Activated T-cell treated with anti-CD3 and anti-CD28 coated beads, Interleukin-2, amount 50 U/mL, for 24 hours (primary cell): ENCODE data around the gene ARFGAP2.
"Not testable (repeated sequence)": the region's sequence is repeated elsewhere in the genome, so short reads cannot be mapped to it uniquely, and the experiment has no call there.

Experiments used
- DNase-seq: peaks from one replicate; pipeline ENCODE4 v3.0.0-alpha.2; 2020
- H3K27ac Mint-ChIP-seq: 2 replicates; pipeline ENCODE4 v1.8.0; 2020; ENCODE audit warnings: mild to moderate bottlenecking, mixed read lengths
- H3K27me3 Mint-ChIP-seq: 2 replicates; pipeline ENCODE4 v1.8.0; 2020; ENCODE audit warnings: mixed read lengths
- H3K36me3 Mint-ChIP-seq: 2 replicates; pipeline ENCODE4 v1.8.0; 2020; ENCODE audit warnings: low read depth, mixed read lengths
- H3K4me1 Mint-ChIP-seq: 2 replicates; pipeline ENCODE4 v1.8.0; 2020; ENCODE audit warnings: low read depth, mixed read lengths
- H3K4me3 Mint-ChIP-seq: 2 replicates; pipeline ENCODE4 v1.8.0; 2020; ENCODE audit warnings: mild to moderate bottlenecking, moderate library complexity, mixed read lengths
- H3K9me3 Mint-ChIP-seq: 2 replicates; pipeline ENCODE4 v1.8.0; 2020; ENCODE audit warnings: mixed read lengths

Gene ARFGAP2

GRCh38 chr11:47176328-47177228, at the start of gene ARFGAP2:
ARFGAP2 (minus strand) TSS chr11:47176879; CDS start chr11:47176853, 26 bp downstream.
- Mint-ChIP-seq H3K27ac (peak within 1 kb of the TSS; percentile 100), H3K36me3 (peaks cover 50% of the 10 kb centered on the region), H3K9me3 (no peaks in the 10 kb centered on the region), H3K4me1 (peaks cover 48% of the 10 kb centered on the region), H3K4me3 (peak within 1 kb of the TSS; percentile 93), H3K27me3 (no peaks in the 10 kb centered on the region)
- DNase-seq: peak; percentile 96

GRCh38 chr11:47225552-47226400, 49.1 kb upstream of the ARFGAP2 start:
- H3K27me3 Mint-ChIP-seq: no peaks in the 10 kb centered on the region
- peak overlapping the region; percentile 55 for H3K4me3 Mint-ChIP-seq
- peaks cover 33% of the 10 kb centered on the region for H3K4me1 Mint-ChIP-seq
- no peak for DNase-seq
- H3K27ac Mint-ChIP-seq: peak overlapping the region; percentile 91
- peaks cover 84% of the 10 kb centered on the region for H3K36me3 Mint-ChIP-seq
- no peaks in the 10 kb centered on the region for H3K9me3 Mint-ChIP-seq

GRCh38 chr11:47222696-47223095, 46.0 kb upstream of the ARFGAP2 start:
- peak overlapping the region; percentile 57 for H3K27ac Mint-ChIP-seq

GRCh38 chr11:47220401-47220821, 43.7 kb upstream of the ARFGAP2 start:
- H3K27ac Mint-ChIP-seq: peak overlapping the region; percentile 88
- no peaks in the 10 kb centered on the region for H3K27me3 Mint-ChIP-seq
- H3K4me1 Mint-ChIP-seq: peaks cover 56% of the 10 kb centered on the region
- DNase-seq: no peak
- peaks cover 83% of the 10 kb centered on the region for H3K36me3 Mint-ChIP-seq
- no peaks in the 10 kb centered on the region for H3K9me3 Mint-ChIP-seq
- no peak overlapping the region for H3K4me3 Mint-ChIP-seq

More at GRCh38 chr11:47222696-47223095, 46.0 kb upstream of the ARFGAP2 start:
- DNase-seq: no peak
- no peaks in the 10 kb centered on the region for H3K9me3 Mint-ChIP-seq
- peaks cover 55% of the 10 kb centered on the region for H3K4me1 Mint-ChIP-seq
- H3K4me3 Mint-ChIP-seq: no peak overlapping the region
- no peaks in the 10 kb centered on the region for H3K27me3 Mint-ChIP-seq
- peaks cover 84% of the 10 kb centered on the region for H3K36me3 Mint-ChIP-seq

- H3K4me3 Mint-ChIP-seq: peak overlapping the region; percentile 97
- no peaks in the 10 kb centered on the region for H3K9me3 Mint-ChIP-seq
- H3K27me3 Mint-ChIP-seq: no peaks in the 10 kb centered on the region
- peak; percentile 82 for DNase-seq
- H3K4me1 Mint-ChIP-seq: peaks cover 50% of the 10 kb centered on the region
- peaks cover 62% of the 10 kb centered on the region for H3K36me3 Mint-ChIP-seq
- peak overlapping the region; percentile 100 for H3K27ac Mint-ChIP-seq
These were observed 39.6 kb upstream of the ARFGAP2 start for GRCh38 chr11:47216121-47216798.

- DNase-seq: no peak
- no peaks in the 10 kb centered on the region for H3K9me3 Mint-ChIP-seq
- peaks cover 56% of the 10 kb centered on the region for H3K36me3 Mint-ChIP-seq
- no peaks in the 10 kb centered on the region for H3K27me3 Mint-ChIP-seq
- peak overlapping the region; percentile 97 for H3K4me3 Mint-ChIP-seq
- peaks cover 48% of the 10 kb centered on the region for H3K4me1 Mint-ChIP-seq
- H3K27ac Mint-ChIP-seq: peak overlapping the region; percentile 100
These were observed 38.8 kb upstream of the ARFGAP2 start for GRCh38 chr11:47215366-47215910.

GRCh38 chr11:47213950-47214565, 37.4 kb upstream of the ARFGAP2 start:
- Mint-ChIP-seq H3K4me3 (peak overlapping the region; percentile 97), H3K27ac (peak overlapping the region; percentile 100)

GRCh38 chr11:47212938-47213337, 36.3 kb upstream of the ARFGAP2 start:
- no peak overlapping the region for H3K4me3 Mint-ChIP-seq
- DNase-seq: no peak

More at GRCh38 chr11:47213950-47214565, 37.4 kb upstream of the ARFGAP2 start:
- H3K4me1 Mint-ChIP-seq: peaks cover 40% of the 10 kb centered on the region
- H3K36me3 Mint-ChIP-seq: peaks cover 43% of the 10 kb centered on the region
- H3K9me3 Mint-ChIP-seq: no peaks in the 10 kb centered on the region
- no peaks in the 10 kb centered on the region for H3K27me3 Mint-ChIP-seq
- DNase-seq: peak; percentile 87

GRCh38 chr11:47208628-47209027, 31.9 kb upstream of the ARFGAP2 start:
- Mint-ChIP-seq H3K4me3 (no peak overlapping the region), H3K4me1 (peaks cover 6% of the 10 kb centered on the region), H3K9me3 (no peaks in the 10 kb centered on the region), H3K27ac (no peak overlapping the region), H3K36me3 (no peaks in the 10 kb centered on the region), H3K27me3 (no peaks in the 10 kb centered on the region)
- no peak for DNase-seq

More at GRCh38 chr11:47212938-47213337, 36.3 kb upstream of the ARFGAP2 start:
- Mint-ChIP-seq H3K27ac (no peak overlapping the region), H3K9me3 (no peaks in the 10 kb centered on the region), H3K4me1 (peaks cover 33% of the 10 kb centered on the region), H3K36me3 (peaks cover 32% of the 10 kb centered on the region), H3K27me3 (no peaks in the 10 kb centered on the region)

GRCh38 chr11:47208008-47208552, 31.4 kb upstream of the ARFGAP2 start:
- not testable (repeated sequence) for H3K4me3 Mint-ChIP-seq, DNase-seq, H3K27me3 Mint-ChIP-seq, H3K27ac Mint-ChIP-seq, H3K36me3 Mint-ChIP-seq, H3K4me1 Mint-ChIP-seq, H3K9me3 Mint-ChIP-seq

GRCh38 chr11:47207459-47207858, 30.8 kb upstream of the ARFGAP2 start:
- no peak overlapping the region for H3K27ac Mint-ChIP-seq

GRCh38 chr11:47206577-47206976, 29.9 kb upstream of the ARFGAP2 start:
- H3K27me3 Mint-ChIP-seq: not testable (repeated sequence)

More at GRCh38 chr11:47207459-47207858, 30.8 kb upstream of the ARFGAP2 start:
- no peaks in the 10 kb centered on the region for H3K9me3 Mint-ChIP-seq
- no peak for DNase-seq
- H3K27me3 Mint-ChIP-seq: no peaks in the 10 kb centered on the region
- peaks cover 2% of the 10 kb centered on the region for H3K4me1 Mint-ChIP-seq
- no peak overlapping the region for H3K4me3 Mint-ChIP-seq
- no peaks in the 10 kb centered on the region for H3K36me3 Mint-ChIP-seq

GRCh38 chr11:47204637-47204989, 27.9 kb upstream of the ARFGAP2 start:
- Mint-ChIP-seq H3K36me3 (no peaks in the 10 kb centered on the region), H3K4me1 (peaks cover 2% of the 10 kb centered on the region), H3K4me3 (no peak overlapping the region), H3K27me3 (no peaks in the 10 kb centered on the region), H3K27ac (no peak overlapping the region), H3K9me3 (no peaks in the 10 kb centered on the region)
- DNase-seq: no peak

More at GRCh38 chr11:47206577-47206976, 29.9 kb upstream of the ARFGAP2 start:
- not testable (repeated sequence) for H3K36me3 Mint-ChIP-seq, DNase-seq, H3K27ac Mint-ChIP-seq, H3K4me1 Mint-ChIP-seq, H3K9me3 Mint-ChIP-seq, H3K4me3 Mint-ChIP-seq
